ENCODE results near the gene SLC22A7. TPM values are rescaled to one million over a fixed set of nuclear protein-coding genes. Genes with fewer than 3 reads are reported as not detected.

The SLC22A7 gene
- total RNA-seq, 6 donors from 2014 or later = not detected

GRCh38 chr6:43268782-43269272, 29.2 kb upstream of the SLC22A7 start:
- WGBS, 2 donors = 66 to 74% methylated on average over 10 of the region's 10 CpGs
- Histone ChIP-seq H3K27me3 (peaks cover 0 to 4% (median 0%) of the 10 kb centered on the region in 4 donors), H3K4me1 (peaks cover 11 to 25% (median 15%) of the 10 kb centered on the region in 4 donors), H3K9me3 (no peaks in the 10 kb centered on the region), H3K27ac (no peak overlapping the region), H3K4me3 (no peak overlapping the region), H3K36me3 (no peaks in the 10 kb centered on the region)
- no peak for TF ChIP-seq EP300 (IDR thresholded peaks at IDR 0.05)
- no peak for TF ChIP-seq POLR2AphosphoS5 (IDR thresholded peaks at IDR 0.05)
- no peak for TF ChIP-seq POLR2A (IDR thresholded peaks at IDR 0.05)
- TF ChIP-seq CTCF (IDR thresholded peaks at IDR 0.05) = no peak
- no peak for ATAC-seq (ENCODE audit: low FRiP score in 2 of 2)
- no peak for DNase-seq

- H3K27ac ChIP-seq = no peak overlapping the region
- 5 to 7% methylated on average over 28 to 40 of the region's 44 CpGs for WGBS, 2 donors
- peak overlapping the region in 3 of 4 donors; percentile 31 to 41 (median 40) for H3K4me3 ChIP-seq
- DNase-seq (peak in 1 of 2 donors; percentile 88), ATAC-seq (ENCODE audit: low FRiP score in 2 of 2) (peak in 1 of 2 donors; percentile 54)
- TF ChIP-seq EP300 (IDR thresholded peaks at IDR 0.05) = no peak
- no peak for TF ChIP-seq POLR2A (IDR thresholded peaks at IDR 0.05)
- no peak for TF ChIP-seq POLR2AphosphoS5 (IDR thresholded peaks at IDR 0.05)
- no peak for TF ChIP-seq CTCF (IDR thresholded peaks at IDR 0.05)
- H3K9me3 ChIP-seq = no peaks in the 10 kb centered on the region
- H3K36me3 ChIP-seq = no peaks in the 10 kb centered on the region
- peaks cover 0 to 6% (median 1%) of the 10 kb centered on the region in 4 donors for H3K27me3 ChIP-seq
- H3K4me1 ChIP-seq = peaks cover 11 to 25% (median 15%) of the 10 kb centered on the region in 4 donors
These were observed 28.6 kb upstream of the SLC22A7 start for GRCh38 chr6:43269273-43270007.

- DNase-seq (no peak), ATAC-seq (ENCODE audit: low FRiP score in 2 of 2) (peak in 1 of 2 donors; percentile 15)
- Histone ChIP-seq H3K4me3 (no peak overlapping the region), H3K9me3 (no peaks in the 10 kb centered on the region), H3K27me3 (peaks cover 0 to 22% (median 15%) of the 10 kb centered on the region in 4 donors), H3K4me1 (peaks cover 26 to 42% (median 29%) of the 10 kb centered on the region in 4 donors), H3K27ac (no peak overlapping the region), H3K36me3 (no peaks in the 10 kb centered on the region)
- TF ChIP-seq POLR2A (IDR thresholded peaks at IDR 0.05) (no peak), CTCF (IDR thresholded peaks at IDR 0.05) (no peak), POLR2AphosphoS5 (IDR thresholded peaks at IDR 0.05) (no peak), EP300 (IDR thresholded peaks at IDR 0.05) (no peak)
- WGBS, 2 donors = 62 to 85% methylated on average over 6 to 8 of the region's 8 CpGs
These were observed 26.8 kb upstream of the SLC22A7 start for GRCh38 chr6:43271103-43271815.

GRCh38 chr6:43271944-43272343, 26.1 kb upstream of the SLC22A7 start:
- peaks cover 29 to 46% (median 31%) of the 10 kb centered on the region in 4 donors for H3K4me1 ChIP-seq

More at GRCh38 chr6:43271944-43272343, 26.1 kb upstream of the SLC22A7 start:
- DNase-seq (no peak), ATAC-seq (ENCODE audit: low FRiP score in 2 of 2) (no peak)
- no peaks in the 10 kb centered on the region for H3K9me3 ChIP-seq
- H3K4me3 ChIP-seq = no peak overlapping the region
- no peaks in the 10 kb centered on the region for H3K36me3 ChIP-seq
- no peak for TF ChIP-seq EP300 (IDR thresholded peaks at IDR 0.05)
- no peak for TF ChIP-seq POLR2AphosphoS5 (IDR thresholded peaks at IDR 0.05)
- no peak for TF ChIP-seq POLR2A (IDR thresholded peaks at IDR 0.05)
- no peak for TF ChIP-seq CTCF (IDR thresholded peaks at IDR 0.05)
- peaks cover 0 to 26% (median 19%) of the 10 kb centered on the region in 4 donors for H3K27me3 ChIP-seq
- no peak overlapping the region for H3K27ac ChIP-seq
